Mesenchymal stem cell (in vitro differentiated cells and primary cell): ENCODE results near the gene WDR1.

Experiments
- DNase-seq: peaks from one replicate; pipeline ENCODE4 v3.0.0-alpha.2; 2013
- H2AFZ ChIP-seq: one replicate; pipeline ENCODE4 v1.6.1; 2013; ENCODE audit warnings: low read depth, mild to moderate bottlenecking, control low read depth, inconsistent platforms, low read length, moderate library complexity
- H2AK5ac ChIP-seq: 2 replicates; pipeline ENCODE4 v1.6.1; 2013; ENCODE audit warnings: low read length, moderate library complexity, mild to moderate bottlenecking, inconsistent platforms; ENCODE audit not compliant: severe bottlenecking
- H2BK120ac ChIP-seq: one replicate; pipeline ENCODE4 v1.6.1; 2013; ENCODE audit warnings: low read depth, mild to moderate bottlenecking, inconsistent platforms, low read length, moderate library complexity
- H2BK12ac ChIP-seq, 2 experiments: one replicate each; pipeline ENCODE4 v1.6.1; 2013; ENCODE audit warnings: inconsistent platforms in 2 of 2, low read length in 2 of 2, mild to moderate bottlenecking in 2 of 2, moderate library complexity in 2 of 2, control low read depth in 1 of 2
- H2BK15ac ChIP-seq: one replicate; pipeline ENCODE4 v1.6.1; 2013; ENCODE audit warnings: mild to moderate bottlenecking, low read depth, inconsistent platforms; ENCODE audit not compliant: poor library complexity, severe bottlenecking
- H2BK5ac ChIP-seq: 2 replicates; pipeline ENCODE4 v1.6.1; 2013; ENCODE audit warnings: low read depth, mild to moderate bottlenecking, low read length, control low read depth, inconsistent platforms; ENCODE audit not compliant: poor library complexity, severe bottlenecking
- H3K14ac ChIP-seq, 2 experiments: one replicate each; pipeline ENCODE4 v1.6.1; 2013; ENCODE audit warnings: inconsistent platforms in 2 of 2, low read length in 2 of 2, control low read depth in 1 of 2, mild to moderate bottlenecking in 1 of 2, moderate library complexity in 1 of 2
- H3K18ac ChIP-seq, 2 experiments: one replicate each; pipeline ENCODE4 v1.6.1; 2013; ENCODE audit warnings: inconsistent platforms in 2 of 2, low read length in 2 of 2, control low read depth in 1 of 2, low read depth in 1 of 2, mild to moderate bottlenecking in 1 of 2
- H3K23ac ChIP-seq, 2 experiments: one replicate each; pipeline ENCODE4 v1.6.1; 2013; ENCODE audit warnings: inconsistent platforms in 2 of 2, low read length in 2 of 2, mild to moderate bottlenecking in 2 of 2, moderate library complexity in 2 of 2, control low read depth in 1 of 2
- H3K27ac ChIP-seq: 2 replicates; pipeline ENCODE4 v1.5.1; 2013; ENCODE audit warnings: mild to moderate bottlenecking, moderate library complexity, low read length, control low read depth, inconsistent platforms; ENCODE audit not compliant: poor library complexity, severe bottlenecking
- H3K27me3 ChIP-seq, 2 experiments: 2 replicates each; pipeline versions ENCODE4 v1.6.1 to v1.7.0; 2013; ENCODE audit warnings: low read length in 2 of 2, mild to moderate bottlenecking in 2 of 2, moderate library complexity in 2 of 2, control low read depth in 1 of 2, inconsistent platforms in 1 of 2; ENCODE audit not compliant: control insufficient read depth in 1 of 2, insufficient read depth in 1 of 2
- H3K36me3 ChIP-seq, 2 experiments: 2 replicates each; pipeline versions ENCODE4 v1.6.1 to v1.7.0; 2013; ENCODE audit warnings: low read length in 2 of 2, control low read depth in 1 of 2, inconsistent platforms in 1 of 2, low read depth in 1 of 2, mild to moderate bottlenecking in 1 of 2; ENCODE audit not compliant: insufficient read depth in 2 of 2, control insufficient read depth in 1 of 2
- H3K4ac ChIP-seq, 2 experiments: one replicate each; pipeline ENCODE4 v1.6.1; 2013; ENCODE audit warnings: inconsistent platforms in 2 of 2, low read length in 2 of 2, mild to moderate bottlenecking in 2 of 2, moderate library complexity in 2 of 2, control low read depth in 1 of 2, low read depth in 1 of 2
- H3K4me1 ChIP-seq: 2 replicates; pipeline ENCODE4 v1.6.1; 2013; ENCODE audit warnings: low read depth, low read length, control low read depth; ENCODE audit not compliant: control insufficient read depth, insufficient read depth
- H3K4me2 ChIP-seq: 2 replicates; pipeline ENCODE4 v1.6.1; 2013; ENCODE audit warnings: low read length, mild to moderate bottlenecking, inconsistent platforms; ENCODE audit not compliant: poor library complexity, severe bottlenecking
- H3K4me3 ChIP-seq, 2 experiments: 2 replicates each; pipeline versions ENCODE4 v1.5.1 to v1.7.0; 2013; ENCODE audit warnings: low read length in 2 of 2, mild to moderate bottlenecking in 2 of 2, control low read depth in 1 of 2, low read depth in 1 of 2; ENCODE audit not compliant: insufficient read depth in 1 of 2
- H3K79me1 ChIP-seq: replicated peaks from 2 replicates; pipeline ENCODE4 v1.6.1; 2013; ENCODE audit warnings: mild to moderate bottlenecking, control low read depth, low read length, inconsistent platforms; ENCODE audit not compliant: poor library complexity, severe bottlenecking
- H3K9ac ChIP-seq: 2 replicates; pipeline ENCODE4 v1.7.0; 2013; ENCODE audit warnings: mild to moderate bottlenecking, low read length, moderate library complexity
- H3K9me3 ChIP-seq: 2 replicates; pipeline ENCODE4 v1.7.0; 2013; ENCODE audit warnings: mild to moderate bottlenecking, low read length; ENCODE audit not compliant: control insufficient read depth
- H4K8ac ChIP-seq: one replicate; pipeline ENCODE4 v1.6.1; 2013; ENCODE audit warnings: inconsistent platforms, mild to moderate bottlenecking, low read length, moderate library complexity
- H4K91ac ChIP-seq: one replicate; pipeline ENCODE4 v1.6.1; 2013; ENCODE audit warnings: mild to moderate bottlenecking, low read length, inconsistent platforms
- WGBS: methylation state at CpG from one replicate; pipeline ENCODE4 v1.1.7; 2013; ENCODE audit warnings: mixed read lengths; 5-methylcytosine and 5-hydroxymethylcytosine counted together

WDR1 gene

GRCh38 chr4:10095296-10095991 lies 21.2 kb downstream of the WDR1 start:
- Histone ChIP-seq H3K9me3 (no peaks in the 10 kb centered on the region), H3K14ac (peak overlapping the region in 1 of 2 experiments; percentile 50), H3K4ac (peak overlapping the region; percentile 2 to 29), H3K27ac (peak overlapping the region; percentile 98), H3K36me3 (peaks cover 76 to 87% of the 10 kb centered on the region in 2 experiments), H3K23ac (no peak overlapping the region), H2BK12ac (peak overlapping the region; percentile 11 to 88), H3K4me2 (no peak overlapping the region), H4K8ac (peak overlapping the region; percentile 81), H3K79me1 (peaks cover 3% of the 10 kb centered on the region), H3K27me3 (no peaks in the 10 kb centered on the region), H3K9ac (peak overlapping the region; percentile 91), H3K4me3 (peak overlapping the region in 1 of 2 experiments; percentile 38), H2AK5ac (peak overlapping the region; percentile 7), H2BK15ac (no peak overlapping the region), H2BK120ac (peak overlapping the region; percentile 65), H3K18ac (peak overlapping the region; percentile 17 to 86), H4K91ac (peak overlapping the region; percentile 20), H3K4me1 (peaks cover 93% of the 10 kb centered on the region), H2BK5ac (peak overlapping the region; percentile 76), H2AFZ (no peak overlapping the region)
- DNase-seq: peak; percentile 37
- WGBS: 81% methylated on average over 13 of the region's 13 CpGs

- Histone ChIP-seq H4K8ac (peak overlapping the region; percentile 64), H2BK15ac (no peak overlapping the region), H3K14ac (peak overlapping the region in 1 of 2 experiments; percentile 66), H3K27me3 (no peaks in the 10 kb centered on the region), H3K27ac (peak overlapping the region; percentile 98), H3K18ac (peak overlapping the region; percentile 29 to 63), H3K4me2 (no peak overlapping the region), H3K4me3 (no peak overlapping the region), H2AK5ac (peak overlapping the region; percentile 79), H3K36me3 (peaks cover 74 to 87% of the 10 kb centered on the region in 2 experiments), H3K4ac (peak overlapping the region in 1 of 2 experiments; percentile 32), H2BK5ac (peak overlapping the region; percentile 37), H2BK12ac (peak overlapping the region; percentile 11 to 61), H2AFZ (no peak overlapping the region), H3K9me3 (no peaks in the 10 kb centered on the region), H2BK120ac (no peak overlapping the region), H4K91ac (peak overlapping the region; percentile 76), H3K23ac (no peak overlapping the region), H3K79me1 (peaks cover 3% of the 10 kb centered on the region), H3K9ac (peak overlapping the region; percentile 39), H3K4me1 (peaks cover 94% of the 10 kb centered on the region)
- 95% methylated on average over 11 of the region's 13 CpGs for WGBS
- DNase-seq: no peak
Observed at GRCh38 chr4:10094841-10095240, 21.8 kb downstream of the WDR1 start.

- H3K9me3 ChIP-seq: no peaks in the 10 kb centered on the region
- peak overlapping the region; percentile 92 for H2AK5ac ChIP-seq
- 72% methylated on average over 12 of the region's 12 CpGs for WGBS
- H3K14ac ChIP-seq: peak overlapping the region in 1 of 2 experiments; percentile 62
- peak overlapping the region; percentile 76 for H4K91ac ChIP-seq
- peak overlapping the region; percentile 74 for H3K18ac ChIP-seq
- peaks cover 90% of the 10 kb centered on the region for H3K4me1 ChIP-seq
- peak overlapping the region; percentile 48 to 53 for H3K4ac ChIP-seq
- no peak overlapping the region for H2AFZ ChIP-seq
- H3K4me2 ChIP-seq: peak overlapping the region; percentile 3
- H3K23ac ChIP-seq: no peak overlapping the region
- H3K4me3 ChIP-seq: no peak overlapping the region
- H2BK5ac ChIP-seq: peak overlapping the region; percentile 86
- H4K8ac ChIP-seq: peak overlapping the region; percentile 79
- peaks cover 3% of the 10 kb centered on the region for H3K79me1 ChIP-seq
- peak; percentile 88 for DNase-seq
- peak overlapping the region; percentile 39 for H3K9ac ChIP-seq
- peak overlapping the region; percentile 98 for H3K27ac ChIP-seq
- H3K36me3 ChIP-seq: peaks cover 65 to 87% of the 10 kb centered on the region in 2 experiments
- no peak overlapping the region for H2BK15ac ChIP-seq
- peak overlapping the region; percentile 43 for H2BK120ac ChIP-seq
- peak overlapping the region; percentile 61 to 68 for H2BK12ac ChIP-seq
- H3K27me3 ChIP-seq: no peaks in the 10 kb centered on the region
Observed at GRCh38 chr4:10093801-10094552, 22.6 kb downstream of the WDR1 start.

GRCh38 chr4:10093271-10093621 lies 23.4 kb downstream of the WDR1 start:
- H2AFZ ChIP-seq: no peak overlapping the region
- H3K27ac ChIP-seq: peak overlapping the region; percentile 98
- peak overlapping the region; percentile 92 for H2AK5ac ChIP-seq
- H3K27me3 ChIP-seq: no peaks in the 10 kb centered on the region
- peak overlapping the region; percentile 79 for H4K8ac ChIP-seq
- DNase-seq: no peak
- WGBS: 93% methylated on average over 11 of the region's 11 CpGs
- H2BK12ac ChIP-seq: peak overlapping the region; percentile 4 to 68
- peak overlapping the region; percentile 39 for H3K9ac ChIP-seq
- peak overlapping the region; percentile 48 to 53 for H3K4ac ChIP-seq
- H3K4me2 ChIP-seq: no peak overlapping the region
- H3K4me3 ChIP-seq: no peak overlapping the region
- peaks cover 62 to 86% of the 10 kb centered on the region in 2 experiments for H3K36me3 ChIP-seq
- H2BK5ac ChIP-seq: peak overlapping the region; percentile 85
- peak overlapping the region; percentile 40 to 55 for H3K18ac ChIP-seq
- peak overlapping the region; percentile 36 for H2BK120ac ChIP-seq
- H2BK15ac ChIP-seq: no peak overlapping the region
- peaks cover 3% of the 10 kb centered on the region for H3K79me1 ChIP-seq
- H3K9me3 ChIP-seq: no peaks in the 10 kb centered on the region
- peak overlapping the region in 1 of 2 experiments; percentile 62 for H3K14ac ChIP-seq
- H3K4me1 ChIP-seq: peaks cover 89% of the 10 kb centered on the region
- H4K91ac ChIP-seq: peak overlapping the region; percentile 85
- H3K23ac ChIP-seq: no peak overlapping the region
